GM18868 (cell line): Measurements from ENCODE around the gene PRRC1.
"Not testable (repeated sequence)": the region's sequence is repeated elsewhere in the genome, so short reads cannot be mapped to it uniquely, and the experiment has no call there.

Source experiments
- ATAC-seq: cut with Tn5 transposase; IDR thresholded peaks from one replicate; pipeline ENCODE4 v1.9.1; 2021; ENCODE audit warnings: mild to moderate bottlenecking, moderate library complexity; ENCODE audit not compliant: unreplicated experiment

The PRRC1 gene

GRCh38 chr5:127540553-127540952, 23.1 kb downstream of the PRRC1 start:
- ATAC-seq: not testable (repeated sequence)

- ATAC-seq: not testable (repeated sequence)
Measured at GRCh38 chr5:127545249-127545648, 27.8 kb downstream of the PRRC1 start.

GRCh38 chr5:127549551-127549950, 32.1 kb downstream of the PRRC1 start:
- no peak for ATAC-seq

DNA sequence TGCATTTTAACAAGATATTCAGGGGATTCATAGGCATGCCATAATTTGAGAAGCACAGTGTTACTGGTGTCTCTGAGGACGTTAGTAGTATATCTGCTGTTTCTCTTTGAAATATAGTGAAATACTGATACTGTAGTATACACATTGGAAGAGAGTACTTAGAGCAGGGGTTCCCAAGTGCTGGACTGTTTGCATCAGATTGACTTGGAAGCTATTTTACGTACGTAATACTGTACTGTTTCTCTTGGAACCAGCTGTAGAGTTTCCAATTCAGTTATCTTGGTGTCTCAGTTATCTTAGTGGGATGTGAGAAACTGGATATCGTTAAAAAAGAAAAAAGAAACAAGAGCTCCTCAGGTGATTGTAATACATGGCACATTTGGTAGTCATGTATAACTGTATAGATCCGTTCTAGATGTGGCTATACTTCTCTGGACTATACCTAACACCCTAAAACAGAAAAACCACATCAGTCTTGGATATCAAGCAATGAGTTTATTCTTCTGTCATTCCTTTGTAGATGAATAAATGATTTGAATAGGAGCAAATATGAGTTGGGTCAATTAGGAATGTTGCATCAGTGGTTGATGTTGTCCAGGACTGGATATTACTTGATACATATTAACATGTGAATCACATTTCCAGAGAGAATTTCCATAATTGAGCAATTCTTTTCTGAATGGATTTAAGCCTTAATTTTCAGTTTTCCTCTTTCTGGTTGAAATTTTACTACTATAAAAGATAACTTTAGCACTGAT, 33.4 kb downstream of the PRRC1 start:
- ATAC-seq: no peak

- ATAC-seq: no peak
Measured at GRCh38 chr5:127551410-127552041, 34.1 kb downstream of the PRRC1 start.

DNA sequence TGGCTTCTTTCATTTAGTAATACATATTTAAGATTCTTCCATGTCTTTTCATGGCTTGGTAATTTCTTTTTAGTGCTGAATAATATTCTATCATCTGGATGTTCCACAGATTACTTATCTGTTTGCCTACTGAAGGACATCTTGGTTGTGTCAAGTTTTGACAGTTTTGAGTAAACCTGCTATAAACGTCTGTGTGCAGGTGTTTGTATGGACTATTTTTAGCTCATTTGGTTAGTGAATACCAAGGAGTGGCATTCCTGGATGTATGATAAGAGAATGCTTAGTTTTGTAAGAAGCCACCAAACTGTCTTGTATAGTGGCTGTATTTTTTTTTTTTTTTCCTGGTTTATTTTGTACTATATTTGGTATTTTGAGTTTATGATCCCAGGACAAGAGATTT, 38.4 kb downstream of the PRRC1 start:
- ATAC-seq: no peak

DNA sequence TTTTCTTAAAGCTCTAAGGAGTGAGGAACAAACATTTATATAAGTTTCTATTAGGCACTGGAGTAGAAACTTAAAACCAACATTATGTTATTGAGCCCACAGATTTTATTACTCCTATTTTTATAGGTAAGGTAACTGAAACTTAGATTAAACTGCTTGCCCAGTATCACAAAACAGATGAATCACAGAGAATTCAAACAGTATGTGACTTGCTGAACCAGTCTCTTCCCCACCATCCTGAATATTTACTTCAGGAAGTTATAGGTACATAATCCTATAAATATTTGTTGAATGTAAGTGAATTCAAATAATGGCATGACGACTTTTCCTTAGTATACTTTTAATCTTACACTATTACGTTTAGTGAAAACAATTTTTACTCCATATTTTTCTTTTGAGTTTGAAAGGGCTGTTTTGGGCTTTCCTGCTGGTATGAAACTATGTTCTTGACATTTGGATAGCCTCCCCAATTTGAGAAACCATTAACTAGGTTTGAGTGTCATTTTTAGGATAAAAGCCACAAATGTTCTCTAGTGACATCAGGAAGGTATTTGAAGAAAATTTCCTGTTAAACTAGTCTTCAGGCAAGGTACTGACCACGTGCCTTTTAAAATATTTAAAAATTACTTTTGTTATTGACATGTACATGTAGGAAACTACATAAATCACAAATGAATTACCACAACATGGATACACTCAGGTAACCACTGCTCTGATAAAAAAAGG, 39.3 kb downstream of the PRRC1 start:
- ATAC-seq: no peak

DNA sequence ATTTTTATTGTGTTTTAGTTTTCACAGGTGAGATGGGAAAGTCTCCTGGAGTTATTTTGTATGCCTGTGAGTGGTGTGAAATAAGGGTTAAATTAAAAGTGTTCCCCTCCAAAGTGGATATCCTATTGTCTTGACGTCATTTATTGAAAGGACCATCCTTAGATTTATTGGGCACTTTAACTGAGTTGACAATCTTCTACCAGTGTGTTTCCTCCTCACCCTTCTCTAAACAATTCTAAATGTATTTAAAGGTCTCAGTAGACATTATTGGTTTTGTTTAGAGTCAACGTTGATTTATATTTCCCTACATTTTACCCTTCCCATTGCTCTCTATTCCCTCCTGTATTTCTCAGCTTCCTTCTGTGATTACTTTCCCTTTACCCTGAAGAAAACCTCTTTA, 40.8 kb downstream of the PRRC1 start:
- ATAC-seq: no peak

- ATAC-seq: no peak
Measured at GRCh38 chr5:127561254-127561653, 43.8 kb downstream of the PRRC1 start.

DNA sequence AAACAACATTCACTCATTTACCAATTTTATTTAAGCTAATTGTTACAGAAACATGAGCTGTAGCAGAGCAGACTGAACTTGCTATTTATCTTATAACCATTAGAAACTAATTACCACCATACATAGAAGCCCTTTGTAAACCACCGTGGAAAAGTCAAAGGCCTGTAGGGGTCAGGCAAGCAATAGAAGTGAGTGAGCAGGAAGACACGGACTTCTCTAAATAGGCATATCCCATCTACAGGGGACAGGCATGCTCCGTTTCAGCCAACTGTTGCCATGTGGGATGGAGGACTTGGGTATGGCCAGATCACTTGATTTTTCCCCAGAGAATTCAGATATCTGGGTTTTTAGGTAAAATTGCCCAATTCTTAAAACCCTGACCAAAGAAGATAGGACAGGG, 44.8 kb downstream of the PRRC1 start:
- ATAC-seq: no peak

DNA sequence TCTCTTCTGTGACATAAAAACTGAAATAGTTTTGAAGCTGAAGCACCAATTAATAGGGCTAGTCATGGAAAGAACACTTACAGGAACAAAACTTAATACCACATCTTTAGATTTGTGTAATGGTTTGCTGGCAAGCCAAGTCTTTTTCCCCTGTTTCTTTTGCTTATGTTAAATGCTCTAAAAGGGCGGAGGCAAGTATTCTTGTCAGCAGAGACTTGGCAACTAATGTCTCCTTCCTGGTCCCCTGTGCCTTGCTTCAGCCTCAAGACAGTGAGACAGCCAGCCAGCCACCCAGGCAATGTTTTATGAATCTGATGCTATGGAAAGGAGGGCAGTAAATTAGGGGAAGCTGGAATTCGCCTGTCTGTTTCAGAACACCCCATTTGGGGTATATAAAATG, 45.7 kb downstream of the PRRC1 start:
- ATAC-seq: no peak

DNA sequence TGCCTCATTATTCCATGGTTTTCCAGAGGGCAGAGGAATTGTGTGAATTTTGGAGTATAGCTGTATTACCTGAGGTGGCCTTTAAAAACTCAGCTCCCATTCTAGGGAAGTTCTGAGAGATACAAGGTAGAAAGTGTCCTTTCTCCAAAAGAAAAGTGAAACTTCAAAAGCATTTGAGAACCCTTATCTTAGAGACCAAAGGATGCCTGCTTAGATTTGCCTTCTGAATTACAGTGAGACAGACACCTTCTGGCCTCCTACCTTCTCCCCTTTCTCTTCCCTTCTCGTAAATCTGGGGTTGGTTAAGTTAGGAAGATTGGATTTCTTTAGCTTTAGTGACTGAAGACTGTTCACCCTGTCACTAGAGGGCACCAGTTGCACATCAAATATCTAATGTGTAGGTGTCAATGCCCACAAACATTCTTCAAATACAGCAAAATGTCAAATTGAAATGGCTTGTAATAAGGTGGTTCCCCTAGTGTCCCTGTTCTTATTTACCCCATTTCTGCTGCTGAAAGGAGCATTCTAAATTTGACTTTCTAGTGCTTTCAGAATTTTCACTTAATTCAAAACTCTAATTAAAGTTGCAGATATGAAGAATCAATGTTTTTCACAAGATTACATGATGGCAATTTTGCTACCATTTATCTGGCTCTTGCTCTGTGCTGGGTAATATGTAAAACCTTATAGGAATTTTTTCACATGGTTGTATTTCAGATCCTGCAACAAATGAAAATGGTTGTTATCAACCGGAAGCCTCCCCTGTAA, 46.7 kb downstream of the PRRC1 start:
- peak; percentile 69 for ATAC-seq

DNA sequence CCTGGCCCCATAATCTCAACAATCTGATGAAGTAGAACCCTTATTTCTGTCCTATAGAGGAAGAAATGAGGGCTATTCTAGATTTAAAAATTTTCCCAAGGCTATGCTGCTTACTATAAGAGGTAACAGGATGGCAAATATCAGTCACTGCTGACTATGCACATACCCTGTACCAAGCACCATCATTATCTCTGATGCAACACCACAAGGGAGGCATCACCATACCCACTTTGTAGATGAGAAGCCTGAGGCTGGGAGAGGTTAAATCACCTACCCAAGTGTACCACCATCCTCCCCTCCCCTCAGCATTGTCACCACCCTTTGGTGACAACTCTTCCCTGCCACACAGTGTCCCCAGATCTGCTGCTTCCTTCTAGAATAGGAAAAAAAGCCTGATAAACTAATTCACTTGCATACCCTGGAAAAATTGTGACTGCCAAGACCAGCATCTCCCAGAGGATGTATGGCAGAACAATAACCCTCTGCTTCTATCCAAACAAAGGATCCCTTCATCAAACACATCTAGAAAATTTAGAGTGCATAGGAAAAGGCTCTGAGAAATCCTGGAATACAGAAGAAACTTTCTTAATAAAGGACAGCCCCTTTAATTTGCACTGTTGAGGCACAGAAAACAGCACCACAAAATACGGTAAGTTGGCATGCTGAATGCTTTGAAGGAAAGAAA, 48.3 kb downstream of the PRRC1 start:
- ATAC-seq: no peak

DNA sequence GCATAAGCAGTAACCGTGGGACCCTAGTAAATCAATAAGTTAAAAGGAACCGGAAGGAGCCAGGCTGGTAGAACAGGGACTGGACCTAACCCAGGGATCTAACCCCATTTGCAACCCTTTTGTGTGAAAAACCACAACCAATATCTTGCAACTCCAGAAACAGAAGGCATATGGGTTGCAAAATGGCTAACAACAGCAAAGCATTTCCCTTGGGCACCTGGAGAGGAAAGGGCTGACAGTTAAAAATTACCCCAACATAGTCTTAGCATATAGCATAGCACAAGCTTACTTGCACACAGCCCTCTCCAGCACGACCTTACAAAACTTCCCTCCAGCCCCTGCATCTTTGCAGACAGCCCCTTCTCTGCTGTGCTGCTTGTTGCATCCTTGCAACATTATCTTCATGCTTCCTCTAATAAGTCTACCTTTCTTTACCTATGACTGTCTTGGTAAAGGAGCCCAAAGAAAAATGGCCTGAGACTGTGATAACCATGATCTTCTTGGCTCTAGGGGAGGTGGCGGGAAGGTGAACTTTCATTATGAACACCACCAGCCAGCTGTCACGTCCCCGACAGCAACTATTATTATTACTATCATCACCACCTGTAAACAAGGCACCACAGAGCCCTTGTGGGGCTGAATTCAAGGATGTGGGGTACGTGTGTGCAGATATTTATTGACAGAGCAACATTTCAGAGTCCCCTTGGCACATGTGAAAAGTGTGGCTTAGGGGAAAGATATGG, 49.8 kb downstream of the PRRC1 start:
- peak; percentile 71 for ATAC-seq

- no peak for ATAC-seq
Measured at GRCh38 chr5:127568166-127568565, 50.7 kb downstream of the PRRC1 start.

- ATAC-seq: not testable (repeated sequence)
Measured at GRCh38 chr5:127569471-127569870, 52.0 kb downstream of the PRRC1 start.

- ATAC-seq: peak; percentile 73
Measured at GRCh38 chr5:127571314-127572131, 54.1 kb downstream of the PRRC1 start.

GRCh38 chr5:127572930-127573329, 55.5 kb downstream of the PRRC1 start:
- peak; percentile 40 for ATAC-seq
